ENCODE results near the gene CDC42BPA. TPM values are rescaled to one million over a fixed set of nuclear protein-coding genes. Genes with fewer than 3 reads are reported as not detected.

The CDC42BPA gene
- polyA plus RNA-seq, 2 of the 4 experiments (the other 2 are of a cell fraction) = 11.4 to 28.4 TPM

GRCh38 chr1:227033880-227034279 lies 284.4 kb downstream of the CDC42BPA start:
- no peak overlapping the region for H3K4me2 ChIP-seq
- no peak overlapping the region for H3K27ac ChIP-seq
- TF ChIP-seq KDM1A (IDR thresholded peaks at IDR 0.05; ENCODE audit: low read depth) (no peak), HMGXB4 (CRISPR knock-in tag; IDR thresholded peaks at IDR 0.05; ENCODE audit: borderline replicate concordance) (no peak), USF2 (IDR thresholded peaks at IDR 0.05) (no peak)
- no peak overlapping the region for H3K4me3 ChIP-seq
- FAIRE-seq (no peak), ATAC-seq (no peak), DNase-seq (ENCODE audit: low read depth in 1 of 2, low spot score in 1 of 2) (no peak)
- CTCF ChIA-PET = no interaction called here
- H3K4me1 ChIP-seq = no peaks in the 10 kb centered on the region
- 94% methylated on average over 2 of the region's 2 CpGs for WGBS (ENCODE audit: missing lambda C conversion rate)
- no peaks in the 10 kb centered on the region for H3K9me3 ChIP-seq
- POLR2A ChIA-PET = no interaction called here

GRCh38 chr1:227032396-227032795 lies 285.9 kb downstream of the CDC42BPA start:
- ATAC-seq (no peak), DNase-seq (ENCODE audit: low read depth in 1 of 2, low spot score in 1 of 2) (no peak), FAIRE-seq (no peak)
- ChIA-PET POLR2A (no interaction called here), CTCF (no interaction called here)
- Histone ChIP-seq H3K9me3 (no peaks in the 10 kb centered on the region), H3K4me2 (no peak overlapping the region), H3K4me3 (no peak overlapping the region), H3K4me1 (no peaks in the 10 kb centered on the region), H3K27ac (no peak overlapping the region)
- no peak for TF ChIP-seq USF2 (IDR thresholded peaks at IDR 0.05)
- no peak for TF ChIP-seq CBX2 (IDR thresholded peaks at IDR 0.05; ENCODE audit: borderline replicate concordance, low read depth)
- no peak for TF ChIP-seq TP53 (CRISPR knock-in tag; IDR thresholded peaks at IDR 0.05)
- TF ChIP-seq MYC (IDR thresholded peaks at IDR 0.05; ENCODE audit: borderline replicate concordance, low read length) = no peak
- no peak for TF ChIP-seq FOSB (CRISPR knock-in tag; IDR thresholded peaks at IDR 0.05)
- no peak for TF ChIP-seq EHMT2 (IDR thresholded peaks at IDR 0.05; ENCODE audit: low read depth)
- WGBS (ENCODE audit: missing lambda C conversion rate) = 85% methylated on average over 3 of the region's 3 CpGs

- ChIA-PET POLR2A (no interaction called here), CTCF (no interaction called here)
- Histone ChIP-seq H3K27ac (no peak overlapping the region), H3K4me1 (no peaks in the 10 kb centered on the region), H3K4me3 (no peak overlapping the region), H3K9me3 (no peaks in the 10 kb centered on the region), H3K4me2 (no peak overlapping the region)
- FAIRE-seq (no peak), ATAC-seq (no peak), DNase-seq (ENCODE audit: low read depth in 1 of 2, low spot score in 1 of 2) (no peak)
- WGBS (ENCODE audit: missing lambda C conversion rate) = 80% methylated on average over 3 of the region's 3 CpGs
- TF ChIP-seq ELK1 (IDR thresholded peaks at IDR 0.05; ENCODE audit: low read depth, low read length) = no peak
- no peak for TF ChIP-seq BHLHE40 (IDR thresholded peaks at IDR 0.05; ENCODE audit: low read depth, low read length)
- no peak for TF ChIP-seq SREBF2 (IDR thresholded peaks at IDR 0.05)
- no peak for TF ChIP-seq MAX (IDR thresholded peaks at IDR 0.05)
- TF ChIP-seq MYC (IDR thresholded peaks at IDR 0.05; ENCODE audit: borderline replicate concordance, low read length) = no peak
- no peak for TF ChIP-seq E2F6 (IDR thresholded peaks at IDR 0.05; ENCODE audit: borderline replicate concordance, low read depth)
These were observed 301.3 kb downstream of the CDC42BPA start for GRCh38 chr1:227016990-227017389.

- CTCF ChIA-PET = no interaction called here
These were observed 307.6 kb downstream of the CDC42BPA start for GRCh38 chr1:227010645-227011044.

More at GRCh38 chr1:227010645-227011044, 307.6 kb downstream of the CDC42BPA start:
- FAIRE-seq (no peak), ATAC-seq (no peak), DNase-seq (ENCODE audit: low read depth in 1 of 2, low spot score in 1 of 2) (no peak)
- TF ChIP-seq MAFK (IDR thresholded peaks at IDR 0.05; ENCODE audit: partially characterized antibody) (peak; percentile 9), HES2 (IDR thresholded peaks at IDR 0.05) (no peak)
- Histone ChIP-seq H3K9me3 (no peaks in the 10 kb centered on the region), H3K4me1 (no peaks in the 10 kb centered on the region), H3K4me3 (no peak overlapping the region), H3K27ac (no peak overlapping the region), H3K4me2 (no peak overlapping the region)
- POLR2A ChIA-PET = no interaction called here
- WGBS (ENCODE audit: missing lambda C conversion rate) = 96% methylated on average over 5 of the region's 5 CpGs
